D721Med (cell line): ENCODE results near the gene LENG9.
"Not testable (repeated sequence)": the region's sequence is repeated elsewhere in the genome, so short reads cannot be mapped to it uniquely, and the experiment has no call there.

Source experiments
- DNase-seq: peaks from one replicate; pipeline ENCODE4 v3.0.0; 2011; ENCODE audit warnings: low spot score; ENCODE audit not compliant: insufficient read length
- FAIRE-seq: peaks from 2 replicates; lab custom pipeline; 2011; peaks lifted over from hg19 to GRCh38; lab: Jason Lieb, UNC
- CTCF ChIP-seq: IDR thresholded peaks from 2 replicates; pipeline ENCODE4 v1.5.1; 2012; ENCODE audit warnings: mild to moderate bottlenecking, control low read depth; ENCODE audit not compliant: insufficient read depth; ENCODE audit errors: missing control alignments

The LENG9 gene

GRCh38 chr19:54463531-54464043 lies at the start of gene LENG9:
Gene LENG9, minus strand, starts transcription at chr19:54463778. Its CDS starts 252 bp downstream, at chr19:54463526.
- no peak for FAIRE-seq
- TF ChIP-seq CTCF = no peak
- DNase-seq = no peak

GRCh38 chr19:54509200-54509940 lies 45.8 kb upstream of the LENG9 start:
- not testable (repeated sequence) for DNase-seq, FAIRE-seq

- not testable (repeated sequence) for DNase-seq, FAIRE-seq
Observed at GRCh38 chr19:54508487-54508886, 44.9 kb upstream of the LENG9 start.

- no peak for DNase-seq
- TF ChIP-seq CTCF = no peak
- FAIRE-seq = no peak
Observed at GRCh38 chr19:54507824-54508223, 44.2 kb upstream of the LENG9 start.

- not testable (repeated sequence) for FAIRE-seq, DNase-seq
Observed at GRCh38 chr19:54507038-54507717, 43.6 kb upstream of the LENG9 start.

GRCh38 chr19:54506079-54506478 lies 42.5 kb upstream of the LENG9 start:
- no peak for FAIRE-seq

GRCh38 chr19:54505542-54505941 lies 42.0 kb upstream of the LENG9 start:
- not testable (repeated sequence) for DNase-seq, FAIRE-seq

More at GRCh38 chr19:54506079-54506478, 42.5 kb upstream of the LENG9 start:
- no peak for TF ChIP-seq CTCF
- no peak for DNase-seq

GRCh38 chr19:54502518-54503048 lies 39.0 kb upstream of the LENG9 start, which contains the start of gene LAIR2:
Gene LAIR2, plus strand, starts transcription at chr19:54502831. Its CDS starts 88 bp downstream, at chr19:54502919.
- FAIRE-seq (no peak), DNase-seq (no peak)
- no peak for TF ChIP-seq CTCF

GRCh38 chr19:54498451-54498772 lies 34.8 kb upstream of the LENG9 start:
- not testable (repeated sequence) for DNase-seq, FAIRE-seq

GRCh38 chr19:54497747-54498450 lies 34.3 kb upstream of the LENG9 start:
- FAIRE-seq, DNase-seq: not testable (repeated sequence)

GRCh38 chr19:54495284-54495683 lies 31.7 kb upstream of the LENG9 start:
- not testable (repeated sequence) for DNase-seq, FAIRE-seq
